Activated CD8-positive, alpha-beta T cell treated with anti-CD3 and anti-CD28 coated beads for 36 hours (primary cell): ENCODE data around the gene MED22. TPM values are rescaled to one million over a fixed set of nuclear protein-coding genes. Genes with fewer than 3 reads are reported as not detected.

Experiments used
- ATAC-seq: fragments of 200-7000 bp; cut with Tn5 transposase; one replicate; pipeline ENCODE4 v1.10.0; 2021; ENCODE audit warnings: mild to moderate bottlenecking, moderate library complexity
- CTCF ChIA-PET: fragments of 350-600 bp; sonication (Branson Sonifier 250); formaldehyde crosslinking; loops from one replicate; lab custom pipeline; 2021; ENCODE audit warnings: antibody characterized with exemption; lab: Charles Lee
- POLR2A ChIA-PET: fragments of 350-600 bp; sonication (Branson Sonifier 250); formaldehyde crosslinking; loops from one replicate; lab custom pipeline; 2021; ENCODE audit warnings: antibody characterized with exemption; lab: Charles Lee
- DNase-seq: peaks from one replicate; pipeline ENCODE4 v3.0.0-alpha.2; 2020
- H3K27ac Mint-ChIP-seq: one replicate; pipeline ENCODE4 v1.8.0; 2021; ENCODE audit warnings: mild to moderate bottlenecking, mixed read lengths
- H3K27me3 Mint-ChIP-seq: one replicate; pipeline ENCODE4 v1.8.0; 2021; ENCODE audit warnings: mixed read lengths
- H3K36me3 Mint-ChIP-seq: one replicate; pipeline ENCODE4 v1.8.0; 2021; ENCODE audit warnings: low read depth, mixed read lengths
- H3K4me1 Mint-ChIP-seq: one replicate; pipeline ENCODE4 v1.8.0; 2021; ENCODE audit warnings: low read depth, mixed read lengths
- H3K4me3 Mint-ChIP-seq: one replicate; pipeline ENCODE4 v1.8.0; 2021; ENCODE audit warnings: mild to moderate bottlenecking, moderate library complexity, mixed read lengths
- H3K9me3 Mint-ChIP-seq: one replicate; pipeline ENCODE4 v1.8.0; 2021; ENCODE audit warnings: mixed read lengths
- intact Hi-C: fragments of 100-400 bp; cut with micrococcal nuclease; formaldehyde crosslinking; loops from one replicate; pipeline ENCODE4 v1.10.0; 2022
- total RNA-seq, 2 experiments: library from RNA; stranded (reverse); gene quantifications; one replicate each; pipeline ENCODE4 v1.2.3, GENCODE V29; 2021
- TF ChIP-seq, protein P1 (sequence below): fragments of 200-600 bp; IDR thresholded peaks from one replicate; pipeline ENCODE4 v1.8.0; 2022; ENCODE audit warnings: antibody characterized with exemption, mild to moderate bottlenecking

MED22 gene
- total RNA-seq, 2 experiments from 2014 or later, result 23.4 to 29.0 TPM

DNA sequence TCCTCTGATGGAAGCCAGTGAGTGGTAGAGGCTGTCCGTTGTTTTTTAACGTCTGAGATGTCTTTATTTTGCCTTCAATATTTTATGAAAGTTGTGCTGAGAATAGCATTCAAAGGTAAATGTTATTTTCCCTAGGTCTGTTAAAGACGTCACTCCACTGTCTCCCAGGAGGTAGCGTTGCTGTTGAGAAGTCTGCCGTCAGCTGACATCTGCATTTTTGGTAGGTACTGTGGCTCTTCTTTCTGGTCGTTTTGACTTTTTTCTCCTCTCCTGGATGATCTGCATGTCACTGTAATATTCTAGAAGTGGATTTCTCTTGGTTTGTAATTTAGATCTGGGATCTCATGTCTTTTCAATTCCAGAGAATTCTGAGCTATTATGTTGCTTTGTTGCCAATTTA is 38.3 kb downstream of the MED22 start:
- ChIA-PET CTCF (interaction anchor here (1.0 kb wide), 1 partner anchor 21 kb away, joined by 3 read pairs; no protein-coding TSS in a partner anchor), POLR2A (no interaction called here)
- H3K36me3 Mint-ChIP-seq, result no peaks in the 10 kb centered on the region
- no peak overlapping the region for H3K27ac Mint-ChIP-seq
- intact Hi-C loops, result no loop called here
- no peaks in the 10 kb centered on the region for H3K4me1 Mint-ChIP-seq
- no peak overlapping the region for H3K4me3 Mint-ChIP-seq
- peaks cover 10% of the 10 kb centered on the region for H3K27me3 Mint-ChIP-seq
- H3K9me3 Mint-ChIP-seq, result no peaks in the 10 kb centered on the region
- ATAC-seq (no peak), DNase-seq (no peak)
- TF ChIP-seq, protein P1, sequence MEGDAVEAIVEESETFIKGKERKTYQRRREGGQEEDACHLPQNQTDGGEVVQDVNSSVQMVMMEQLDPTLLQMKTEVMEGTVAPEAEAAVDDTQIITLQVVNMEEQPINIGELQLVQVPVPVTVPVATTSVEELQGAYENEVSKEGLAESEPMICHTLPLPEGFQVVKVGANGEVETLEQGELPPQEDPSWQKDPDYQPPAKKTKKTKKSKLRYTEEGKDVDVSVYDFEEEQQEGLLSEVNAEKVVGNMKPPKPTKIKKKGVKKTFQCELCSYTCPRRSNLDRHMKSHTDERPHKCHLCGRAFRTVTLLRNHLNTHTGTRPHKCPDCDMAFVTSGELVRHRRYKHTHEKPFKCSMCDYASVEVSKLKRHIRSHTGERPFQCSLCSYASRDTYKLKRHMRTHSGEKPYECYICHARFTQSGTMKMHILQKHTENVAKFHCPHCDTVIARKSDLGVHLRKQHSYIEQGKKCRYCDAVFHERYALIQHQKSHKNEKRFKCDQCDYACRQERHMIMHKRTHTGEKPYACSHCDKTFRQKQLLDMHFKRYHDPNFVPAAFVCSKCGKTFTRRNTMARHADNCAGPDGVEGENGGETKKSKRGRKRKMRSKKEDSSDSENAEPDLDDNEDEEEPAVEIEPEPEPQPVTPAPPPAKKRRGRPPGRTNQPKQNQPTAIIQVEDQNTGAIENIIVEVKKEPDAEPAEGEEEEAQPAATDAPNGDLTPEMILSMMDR, result no peak

GRCh38 chr9:133307301-133307700 is 40.6 kb downstream of the MED22 start:
- no peak for DNase-seq
- H3K4me1 Mint-ChIP-seq, result no peaks in the 10 kb centered on the region
- ChIA-PET CTCF (no interaction called here), POLR2A (no interaction called here)
- H3K9me3 Mint-ChIP-seq, result no peaks in the 10 kb centered on the region
- H3K4me3 Mint-ChIP-seq, result no peak overlapping the region
- TF ChIP-seq, protein P1, result no peak
- intact Hi-C loops, result no loop called here
- peaks cover 10% of the 10 kb centered on the region for H3K27me3 Mint-ChIP-seq
- no peak overlapping the region for H3K27ac Mint-ChIP-seq
- no peak for ATAC-seq
- no peaks in the 10 kb centered on the region for H3K36me3 Mint-ChIP-seq

- Mint-ChIP-seq H3K27me3 (peaks cover 10% of the 10 kb centered on the region), H3K4me3 (no peak overlapping the region), H3K9me3 (no peaks in the 10 kb centered on the region), H3K4me1 (no peaks in the 10 kb centered on the region), H3K27ac (no peak overlapping the region), H3K36me3 (no peaks in the 10 kb centered on the region)
- DNase-seq, result no peak
- intact Hi-C loops, result no loop called here
- TF ChIP-seq, protein P1, result no peak
- POLR2A ChIA-PET, result interaction anchor here (0.6 to 0.7 kb wide), 2 partner anchors 156 to 842 kb away, joined by 3 to 6 read pairs; no protein-coding TSS in a partner anchor
- ATAC-seq, result no peak
- CTCF ChIA-PET, result no interaction called here
Observed at GRCh38 chr9:133306242-133307204, 41.4 kb downstream of the MED22 start.

- CTCF ChIA-PET, result no interaction called here
- peaks cover 10% of the 10 kb centered on the region for H3K27me3 Mint-ChIP-seq
Observed at GRCh38 chr9:133305731-133306130, 42.2 kb downstream of the MED22 start.

More at GRCh38 chr9:133305731-133306130, 42.2 kb downstream of the MED22 start:
- H3K9me3 Mint-ChIP-seq, result no peaks in the 10 kb centered on the region
- ATAC-seq (no peak), DNase-seq (no peak)
- no peaks in the 10 kb centered on the region for H3K36me3 Mint-ChIP-seq
- POLR2A ChIA-PET, result interaction anchor here (0.6 to 0.7 kb wide), 2 partner anchors 155 to 843 kb away, joined by 3 to 6 read pairs; no protein-coding TSS in a partner anchor
- intact Hi-C loops, result no loop called here
- H3K4me3 Mint-ChIP-seq, result no peak overlapping the region
- TF ChIP-seq, protein P1, result no peak
- H3K4me1 Mint-ChIP-seq, result no peaks in the 10 kb centered on the region
- H3K27ac Mint-ChIP-seq, result no peak overlapping the region
